Neural cell (in vitro differentiated cells): ENCODE data around the gene CHMP4B. TPM values are rescaled to one million over a fixed set of nuclear protein-coding genes. Genes with fewer than 3 reads are reported as not detected.

Experiments used
- H2AFZ ChIP-seq: fragments of 200-600, 300-800 bp; sonication (generic), shearing (Covaris generic); 2 replicates; pipeline ENCODE4 v1.6.0; 2014; ENCODE audit warnings: low read depth, mild to moderate bottlenecking, antibody characterized with exemption, low read length, moderate library complexity
- H3F3A ChIP-seq: fragments of 200-600 bp; shearing (Covaris generic); 2 replicates; pipeline ENCODE4 v1.6.1; 2016; ENCODE audit warnings: mild to moderate bottlenecking, moderate library complexity, mixed read lengths, antibody characterized with exemption, low read length; ENCODE audit not compliant: insufficient read depth, poor library complexity, severe bottlenecking
- H3K27ac ChIP-seq: fragments of 200-600, 300-800 bp; sonication (generic), shearing (Covaris generic); 2 replicates; pipeline ENCODE4 v1.5.1; 2014; ENCODE audit warnings: mild to moderate bottlenecking, low read length, moderate library complexity
- H3K27me3 ChIP-seq: fragments of 300-800, 200-600 bp; sonication (generic), shearing (Covaris generic); 2 replicates; pipeline ENCODE4 v1.6.0; 2014; ENCODE audit warnings: mild to moderate bottlenecking, low read depth, low read length, moderate library complexity; ENCODE audit not compliant: insufficient read depth
- H3K36me3 ChIP-seq: fragments of 300-800, 200-600 bp; sonication (generic), shearing (Covaris generic); 2 replicates; pipeline ENCODE4 v1.5.1; 2014; ENCODE audit warnings: mild to moderate bottlenecking, antibody characterized with exemption, low read length, moderate library complexity; ENCODE audit not compliant: insufficient read depth
- H3K4me2 ChIP-seq: fragments of 300-800, 200-600 bp; sonication (generic), shearing (Covaris generic); 2 replicates; pipeline ENCODE4 v1.6.0; 2014; ENCODE audit warnings: mild to moderate bottlenecking, low read length
- H3K4me3 ChIP-seq: fragments of 300-800, 200-600 bp; sonication (generic), shearing (Covaris generic); 2 replicates; pipeline ENCODE4 v1.5.1; 2014; ENCODE audit warnings: mild to moderate bottlenecking, low read length, moderate library complexity
- H3K79me2 ChIP-seq: fragments of 200-600 bp; shearing (Covaris generic); replicated peaks from 2 replicates; pipeline ENCODE4 v1.6.0; 2014; ENCODE audit warnings: mild to moderate bottlenecking, low read length, moderate library complexity; ENCODE audit not compliant: insufficient read depth
- H3K9ac ChIP-seq: fragments of 300-800, 200-600 bp; sonication (generic), shearing (Covaris generic); 2 replicates; pipeline ENCODE4 v1.6.1; 2016; ENCODE audit warnings: mild to moderate bottlenecking, low read length, mixed read lengths
- H3K9me2 ChIP-seq: fragments of 200-600 bp; shearing (Covaris generic); 2 replicates; pipeline ENCODE4 v1.6.1; 2016; ENCODE audit warnings: mild to moderate bottlenecking, low read length, mixed read lengths; ENCODE audit not compliant: insufficient read depth
- H3K9me3 ChIP-seq: fragments of 200-600, 300-800 bp; sonication (generic), shearing (Covaris generic); 2 replicates; pipeline ENCODE4 v1.6.1; 2016; ENCODE audit warnings: mild to moderate bottlenecking, mixed run types, low read length, moderate library complexity, mixed read lengths
- H4K20me1 ChIP-seq: fragments of 200-600 bp; shearing (Covaris generic); 2 replicates; pipeline ENCODE4 v1.6.1; 2016; ENCODE audit warnings: mild to moderate bottlenecking, mixed run types; ENCODE audit not compliant: insufficient read depth
- CTCF ChIP-seq: fragments of 450-650 bp; IDR thresholded peaks from 2 replicates; pipeline ENCODE4 v1.5.1; 2014; ENCODE audit warnings: antibody characterized with exemption, mild to moderate bottlenecking, moderate library complexity; ENCODE audit not compliant: poor library complexity, severe bottlenecking
- EP300 ChIP-seq: fragments of 450-650 bp; conservative IDR thresholded peaks from 2 replicates; pipeline ENCODE4 v1.6.1; 2014; ENCODE audit warnings: antibody characterized with exemption, mild to moderate bottlenecking, moderate library complexity; ENCODE audit not compliant: poor library complexity, severe bottlenecking
- EZH2 ChIP-seq: fragments of 200-600, 300-800 bp; shearing (Covaris generic), sonication (generic); IDR thresholded peaks from 2 replicates; pipeline ENCODE4 v1.6.1; 2014; ENCODE audit warnings: antibody characterized with exemption, low read length, borderline replicate concordance, mild to moderate bottlenecking; ENCODE audit not compliant: insufficient read depth, poor library complexity, severe bottlenecking
- MXI1 ChIP-seq: fragments of 450-650 bp; conservative IDR thresholded peaks from 2 replicates; pipeline ENCODE4 v1.6.1; 2014; ENCODE audit warnings: antibody characterized with exemption, mild to moderate bottlenecking; ENCODE audit not compliant: poor library complexity, severe bottlenecking
- POLR2AphosphoS5 ChIP-seq: IDR thresholded peaks from 2 replicates; pipeline ENCODE4 v1.6.1; 2012
- RAD21 ChIP-seq: fragments of 450-650 bp; conservative IDR thresholded peaks from 2 replicates; pipeline ENCODE4 v1.6.1; 2014; ENCODE audit warnings: antibody characterized with exemption, mild to moderate bottlenecking, moderate library complexity
- REST ChIP-seq: IDR thresholded peaks from 2 replicates; pipeline ENCODE4 v1.6.1; 2012; ENCODE audit warnings: borderline replicate concordance
- SMC3 ChIP-seq: fragments of 450-650 bp; conservative IDR thresholded peaks from 2 replicates; pipeline ENCODE4 v1.6.1; 2014; ENCODE audit warnings: antibody characterized with exemption, mild to moderate bottlenecking, moderate library complexity; ENCODE audit not compliant: poor library complexity
- TAF1 ChIP-seq: IDR thresholded peaks from 2 replicates; pipeline ENCODE4 v1.6.1; 2012; ENCODE audit warnings: low read depth
- polyA plus RNA-seq: library from polyadenylated mRNA; depleted of rRNA; stranded (reverse); fragments of >200 nt; gene quantifications from 2 replicates; pipeline ENCODE4 v1.2.3, GENCODE V29; 2014

The CHMP4B gene
- polyA plus RNA-seq, 1 donor from 2014 or later: 83.8 TPM

DNA sequence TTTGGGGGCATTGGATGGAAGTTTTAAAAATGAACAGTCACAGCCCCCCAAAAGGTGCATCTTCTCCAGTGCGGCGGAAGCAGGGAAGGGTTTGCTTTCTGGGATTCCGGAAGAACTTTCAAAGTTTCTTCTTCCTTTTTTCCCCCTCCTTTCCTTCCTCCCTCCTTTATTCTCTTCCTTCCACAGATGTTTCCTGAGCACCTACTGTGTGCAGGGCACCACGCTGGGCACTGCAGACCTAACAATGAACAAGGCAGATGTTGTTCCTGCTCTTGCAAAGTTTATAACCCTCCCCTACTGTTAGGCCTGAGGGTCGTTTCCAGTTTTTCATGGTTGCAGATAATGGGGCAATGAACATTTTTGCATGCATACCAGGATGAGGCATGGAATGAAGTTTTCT lies 58.1 kb downstream of the CHMP4B start:
- Histone ChIP-seq H3K27ac (no peak overlapping the region), H3K4me3 (no peak overlapping the region), H3K9me3 (no peaks in the 10 kb centered on the region), H3K79me2 (no peaks in the 10 kb centered on the region), H3K4me2 (no peak overlapping the region), H3K9me2 (no peaks in the 10 kb centered on the region), H4K20me1 (no peaks in the 10 kb centered on the region), H3K36me3 (no peaks in the 10 kb centered on the region), H3K27me3 (no peaks in the 10 kb centered on the region), H3F3A (no peaks in the 10 kb centered on the region), H2AFZ (no peak overlapping the region), H3K9ac (no peak overlapping the region)
- TF ChIP-seq SMC3: no peak
- TF ChIP-seq TAF1: no peak
- no peak for TF ChIP-seq MXI1
- TF ChIP-seq CTCF: no peak
- TF ChIP-seq EZH2: no peak
- TF ChIP-seq RAD21: no peak
- no peak for TF ChIP-seq POLR2AphosphoS5
- no peak for TF ChIP-seq REST
- no peak for TF ChIP-seq EP300

DNA sequence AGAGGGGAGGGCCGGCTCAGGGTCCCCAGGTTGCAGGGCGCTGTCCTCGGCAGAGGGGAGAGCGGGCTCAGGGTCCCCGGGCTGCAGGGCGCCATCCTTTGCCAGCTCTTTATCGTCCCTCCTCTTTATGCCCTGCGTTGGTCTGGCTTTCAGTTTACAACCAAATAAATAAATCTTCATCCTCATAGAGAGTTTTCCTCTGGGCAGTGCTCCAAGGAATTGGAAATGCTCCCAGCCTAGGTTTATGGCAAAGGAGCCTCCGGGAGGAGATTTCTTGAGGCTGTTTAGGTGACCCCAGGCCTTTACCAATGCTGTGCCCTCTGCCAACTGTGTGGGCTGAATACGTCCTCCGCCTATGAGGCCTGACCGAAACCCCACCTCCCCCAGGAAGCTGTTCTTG lies 60.2 kb downstream of the CHMP4B start:
- H3K4me2 ChIP-seq: no peak overlapping the region

More for the DNA sequence above, 60.2 kb downstream of the CHMP4B start:
- Histone ChIP-seq H3K36me3 (no peaks in the 10 kb centered on the region), H3K27me3 (no peaks in the 10 kb centered on the region), H2AFZ (no peak overlapping the region), H3F3A (no peaks in the 10 kb centered on the region), H3K9me2 (no peaks in the 10 kb centered on the region), H3K79me2 (no peaks in the 10 kb centered on the region), H4K20me1 (no peaks in the 10 kb centered on the region), H3K4me3 (no peak overlapping the region), H3K9ac (no peak overlapping the region), H3K27ac (no peak overlapping the region), H3K9me3 (no peaks in the 10 kb centered on the region)
- TF ChIP-seq MXI1 (no peak), TAF1 (no peak), REST (no peak), EZH2 (no peak), SMC3 (no peak), RAD21 (no peak), CTCF (no peak)
